Loucy (cell line): Measurements from ENCODE around the gene AHR.
A peak's percentile ranks its signal among the peaks of the same experiment; 100 is the strongest.

Experiments used
- H2AFZ ChIP-seq: fragments of 200-600 bp; sonication (generic); 2 replicates; pipeline ENCODE4 v1.6.0; 2016; ENCODE audit warnings: antibody characterized with exemption, mild to moderate bottlenecking, low read length, moderate library complexity
- H3F3A ChIP-seq: fragments of 200-600 bp; 2 replicates; pipeline ENCODE4 v1.6.0; 2016; ENCODE audit warnings: antibody characterized with exemption, low read depth, mild to moderate bottlenecking
- H3K27me3 ChIP-seq: fragments of 200-600 bp; sonication (generic); 2 replicates; pipeline ENCODE4 v1.6.1; 2014; ENCODE audit warnings: low read length, mild to moderate bottlenecking; ENCODE audit not compliant: insufficient read depth, poor library complexity, severe bottlenecking
- H3K36me3 ChIP-seq: fragments of 200-600 bp; sonication (generic); 2 replicates; pipeline ENCODE4 v1.6.1; 2016; ENCODE audit warnings: low read length; ENCODE audit not compliant: insufficient read depth
- H3K4me1 ChIP-seq: fragments of 200-600 bp; sonication (generic); 2 replicates; pipeline ENCODE4 v1.5.1; 2014; ENCODE audit warnings: low read length, mild to moderate bottlenecking; ENCODE audit not compliant: insufficient read depth, poor library complexity, severe bottlenecking
- H3K4me2 ChIP-seq: fragments of 200-600 bp; sonication (generic); 2 replicates; pipeline ENCODE4 v1.6.0; 2014; ENCODE audit warnings: antibody characterized with exemption, low read length, low read depth, mild to moderate bottlenecking; ENCODE audit not compliant: poor library complexity, severe bottlenecking
- H3K4me3 ChIP-seq: fragments of 200-600 bp; sonication (generic); 2 replicates; pipeline ENCODE4 v1.5.1; 2014; ENCODE audit warnings: low read length, mild to moderate bottlenecking, mixed read lengths; ENCODE audit not compliant: poor library complexity, severe bottlenecking
- H3K79me2 ChIP-seq: fragments of 200-600 bp; sonication (generic); 2 replicates; pipeline ENCODE4 v1.6.1; 2014; ENCODE audit warnings: low read length; ENCODE audit not compliant: insufficient read depth
- H3K9ac ChIP-seq: fragments of 200-600 bp; sonication (generic); 2 replicates; pipeline ENCODE4 v1.6.0; 2014; ENCODE audit warnings: mild to moderate bottlenecking, low read depth, low read length, moderate library complexity; ENCODE audit not compliant: poor library complexity, severe bottlenecking
- H3K9me2 ChIP-seq: fragments of 200-600 bp; sonication (generic); replicated peaks from 2 replicates; pipeline ENCODE4 v1.6.1; 2016; ENCODE audit warnings: low read depth, low read length, mixed read lengths
- H3K9me3 ChIP-seq: fragments of 200-600 bp; sonication (generic); 2 replicates; pipeline ENCODE4 v1.6.1; 2014; ENCODE audit warnings: mild to moderate bottlenecking, antibody characterized with exemption, low read length, low read depth; ENCODE audit not compliant: insufficient read depth
- H4K20me1 ChIP-seq: fragments of 200-600 bp; sonication (generic); 2 replicates; pipeline ENCODE4 v1.6.0; 2014; ENCODE audit warnings: antibody characterized with exemption, low read length, mild to moderate bottlenecking; ENCODE audit not compliant: insufficient read depth, poor library complexity, severe bottlenecking
- EZH2phosphoT487 ChIP-seq: fragments of 200-600 bp; IDR thresholded peaks from 2 replicates; pipeline ENCODE4 v1.6.1; 2018; ENCODE audit warnings: antibody characterized with exemption, mild to moderate bottlenecking, moderate library complexity, borderline replicate concordance
- TF ChIP-seq, protein P1 (sequence below): fragments of 200-600 bp; sonication (generic); conservative IDR thresholded peaks from 2 replicates; pipeline ENCODE4 v1.5.1; 2014; ENCODE audit warnings: mild to moderate bottlenecking, antibody characterized with exemption, low read length

AHR gene

DNA sequence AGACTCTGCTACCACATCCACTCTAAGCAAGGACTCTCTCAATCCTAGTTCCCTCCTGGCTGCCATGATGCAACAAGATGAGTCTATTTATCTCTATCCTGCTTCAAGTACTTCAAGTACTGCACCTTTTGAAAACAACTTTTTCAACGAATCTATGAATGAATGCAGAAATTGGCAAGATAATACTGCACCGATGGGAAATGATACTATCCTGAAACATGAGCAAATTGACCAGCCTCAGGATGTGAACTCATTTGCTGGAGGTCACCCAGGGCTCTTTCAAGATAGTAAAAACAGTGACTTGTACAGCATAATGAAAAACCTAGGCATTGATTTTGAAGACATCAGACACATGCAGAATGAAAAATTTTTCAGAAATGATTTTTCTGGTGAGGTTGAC is 40.7 kb downstream of the AHR start:
- H3K9me3 ChIP-seq, result no peaks in the 10 kb centered on the region
- no peaks in the 10 kb centered on the region for H3K36me3 ChIP-seq
- TF ChIP-seq, protein P1, sequence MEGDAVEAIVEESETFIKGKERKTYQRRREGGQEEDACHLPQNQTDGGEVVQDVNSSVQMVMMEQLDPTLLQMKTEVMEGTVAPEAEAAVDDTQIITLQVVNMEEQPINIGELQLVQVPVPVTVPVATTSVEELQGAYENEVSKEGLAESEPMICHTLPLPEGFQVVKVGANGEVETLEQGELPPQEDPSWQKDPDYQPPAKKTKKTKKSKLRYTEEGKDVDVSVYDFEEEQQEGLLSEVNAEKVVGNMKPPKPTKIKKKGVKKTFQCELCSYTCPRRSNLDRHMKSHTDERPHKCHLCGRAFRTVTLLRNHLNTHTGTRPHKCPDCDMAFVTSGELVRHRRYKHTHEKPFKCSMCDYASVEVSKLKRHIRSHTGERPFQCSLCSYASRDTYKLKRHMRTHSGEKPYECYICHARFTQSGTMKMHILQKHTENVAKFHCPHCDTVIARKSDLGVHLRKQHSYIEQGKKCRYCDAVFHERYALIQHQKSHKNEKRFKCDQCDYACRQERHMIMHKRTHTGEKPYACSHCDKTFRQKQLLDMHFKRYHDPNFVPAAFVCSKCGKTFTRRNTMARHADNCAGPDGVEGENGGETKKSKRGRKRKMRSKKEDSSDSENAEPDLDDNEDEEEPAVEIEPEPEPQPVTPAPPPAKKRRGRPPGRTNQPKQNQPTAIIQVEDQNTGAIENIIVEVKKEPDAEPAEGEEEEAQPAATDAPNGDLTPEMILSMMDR, result no peak
- TF ChIP-seq EZH2phosphoT487, result no peak
- no peaks in the 10 kb centered on the region for H3K9me2 ChIP-seq
- no peak overlapping the region for H3K4me2 ChIP-seq
- no peaks in the 10 kb centered on the region for H3K27me3 ChIP-seq
- H3K4me1 ChIP-seq, result no peaks in the 10 kb centered on the region
- H3K4me3 ChIP-seq, result no peak overlapping the region
- H3K79me2 ChIP-seq, result no peaks in the 10 kb centered on the region
- H3F3A ChIP-seq, result no peaks in the 10 kb centered on the region
- H2AFZ ChIP-seq, result peak overlapping the region; percentile 59; the same call in 1 of the 2 replicates
- no peak overlapping the region for H3K9ac ChIP-seq
- no peaks in the 10 kb centered on the region for H4K20me1 ChIP-seq

DNA sequence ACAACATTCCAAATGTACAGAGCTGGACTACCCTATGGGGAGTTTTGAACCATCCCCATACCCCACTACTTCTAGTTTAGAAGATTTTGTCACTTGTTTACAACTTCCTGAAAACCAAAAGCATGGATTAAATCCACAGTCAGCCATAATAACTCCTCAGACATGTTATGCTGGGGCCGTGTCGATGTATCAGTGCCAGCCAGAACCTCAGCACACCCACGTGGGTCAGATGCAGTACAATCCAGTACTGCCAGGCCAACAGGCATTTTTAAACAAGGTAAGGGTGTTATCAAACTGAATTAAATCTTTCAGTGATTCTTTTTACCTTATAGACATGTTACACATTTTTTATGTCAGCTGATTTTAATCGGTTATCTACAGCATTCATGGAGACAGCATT is 41.5 kb downstream of the AHR start:
- Histone ChIP-seq H3K79me2 (no peaks in the 10 kb centered on the region), H3K27me3 (no peaks in the 10 kb centered on the region), H3K36me3 (no peaks in the 10 kb centered on the region), H3K4me3 (no peak overlapping the region), H3K9me3 (no peaks in the 10 kb centered on the region), H3F3A (no peaks in the 10 kb centered on the region), H3K9me2 (no peaks in the 10 kb centered on the region), H2AFZ (peak overlapping the region; percentile 59; the same call in 1 of the 2 replicates), H3K4me2 (no peak overlapping the region), H3K9ac (no peak overlapping the region), H3K4me1 (no peaks in the 10 kb centered on the region), H4K20me1 (no peaks in the 10 kb centered on the region)
- TF ChIP-seq, protein P1, result no peak
- no peak for TF ChIP-seq EZH2phosphoT487

DNA sequence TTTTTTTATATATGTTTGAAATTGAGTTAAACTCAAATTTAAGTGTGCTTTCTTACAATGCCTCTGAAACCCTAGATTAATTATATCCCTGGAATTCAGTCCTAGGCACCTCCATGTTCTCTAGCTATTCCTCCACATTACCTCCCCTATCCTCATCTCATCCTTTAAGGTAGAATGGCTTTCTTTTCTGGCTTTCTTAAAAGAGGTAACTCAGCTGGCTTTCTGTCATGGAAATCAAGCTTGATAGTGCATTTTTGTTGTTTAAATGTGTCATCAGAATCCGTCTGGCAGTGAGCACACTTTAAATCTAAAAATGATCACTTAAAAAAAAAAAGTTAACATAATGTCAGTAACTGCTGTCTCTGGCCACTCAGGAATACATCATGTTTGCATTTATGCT is 42.2 kb downstream of the AHR start:
- H3K4me2 ChIP-seq, result no peak overlapping the region
- H3F3A ChIP-seq, result no peaks in the 10 kb centered on the region
- no peak overlapping the region for H3K4me3 ChIP-seq
- TF ChIP-seq, protein P1, result no peak
- TF ChIP-seq EZH2phosphoT487, result no peak
- H2AFZ ChIP-seq, result no peak overlapping the region
- H3K79me2 ChIP-seq, result no peaks in the 10 kb centered on the region
- no peaks in the 10 kb centered on the region for H3K27me3 ChIP-seq
- H3K9me3 ChIP-seq, result no peaks in the 10 kb centered on the region
- H4K20me1 ChIP-seq, result no peaks in the 10 kb centered on the region
- H3K36me3 ChIP-seq, result no peaks in the 10 kb centered on the region
- H3K4me1 ChIP-seq, result no peaks in the 10 kb centered on the region
- H3K9ac ChIP-seq, result no peak overlapping the region
- H3K9me2 ChIP-seq, result no peaks in the 10 kb centered on the region
